Upper lobe of left lung (tissue), 4 donors: ENCODE results near the gene VSTM2L.

Experiments
- CTCF ChIP-seq, 6 experiments: fragments of 450-650 bp in 4 of 6; fragments of 200-600 bp in 2 of 6; sonication (generic) in 2 of 6; IDR thresholded peaks; one replicate each; pipeline ENCODE4 v1.5.1; 2016 to 2019; ENCODE audit warnings: antibody characterized with exemption in 6 of 6
- EP300 ChIP-seq, 4 donors: sonication (generic); formaldehyde crosslinking; IDR thresholded peaks; one replicate each; pipeline ENCODE4 v1.5.1; 2017; ENCODE audit warnings: antibody characterized with exemption in 4 of 4, control low read depth in 2 of 4
- POLR2A ChIP-seq, 4 donors: fragments of 450-650 bp; IDR thresholded peaks; one replicate each; pipeline ENCODE4 v1.5.1; 2016 to 2017; ENCODE audit warnings: antibody characterized with exemption in 4 of 4, mild to moderate bottlenecking in 2 of 4

GRCh38 chr20:37875460-37876175, 27.3 kb upstream of the VSTM2L start:
- TF ChIP-seq CTCF (IDR thresholded peaks at IDR 0.05) (no peak), POLR2A (IDR thresholded peaks at IDR 0.05) (no peak), EP300 (IDR thresholded peaks at IDR 0.05) (no peak)
